KMS-11 (cell line): ENCODE results near the gene GP1BB.

Experiments used
- H2AFZ ChIP-seq: fragments of 200-600 bp; sonication (generic); 2 replicates; pipeline ENCODE4 v1.6.1; 2016; ENCODE audit warnings: antibody characterized with exemption, mixed run types, low read depth
- H3K27ac ChIP-seq: fragments of 200-600 bp; sonication (generic); 2 replicates; pipeline ENCODE4 v1.6.1; 2016; ENCODE audit warnings: mild to moderate bottlenecking, mixed run types
- H3K27me3 ChIP-seq: fragments of 200-600 bp; sonication (generic); 2 replicates; pipeline ENCODE4 v1.6.1; 2017; ENCODE audit warnings: mild to moderate bottlenecking, low read depth, mixed run types, moderate library complexity; ENCODE audit not compliant: insufficient read depth
- H3K36me3 ChIP-seq: fragments of 200-600 bp; sonication (generic); 2 replicates; pipeline ENCODE4 v1.6.1; 2017; ENCODE audit warnings: mild to moderate bottlenecking, mixed run types; ENCODE audit not compliant: insufficient read depth
- H3K4me1 ChIP-seq: fragments of 200-600 bp; sonication (generic); 2 replicates; pipeline ENCODE4 v1.6.1; 2016; ENCODE audit warnings: mild to moderate bottlenecking, low read depth, mixed run types; ENCODE audit not compliant: poor library complexity, severe bottlenecking
- H3K4me2 ChIP-seq: fragments of 200-600 bp; sonication (generic); 2 replicates; pipeline ENCODE4 v1.7.0; 2016; ENCODE audit warnings: mild to moderate bottlenecking, mixed run types
- H3K4me3 ChIP-seq: fragments of 200-600 bp; sonication (generic); IDR thresholded peaks from 2 replicates; pipeline ENCODE4 v1.6.1; 2017; ENCODE audit warnings: low read depth, low read length, mixed read lengths; ENCODE audit not compliant: insufficient read depth
- H3K79me2 ChIP-seq: fragments of 200-600 bp; sonication (generic); 2 replicates; pipeline ENCODE4 v1.6.1; 2016; ENCODE audit warnings: low read depth, mixed run types; ENCODE audit not compliant: insufficient read depth
- H3K9ac ChIP-seq: fragments of 200-600 bp; sonication (generic); 2 replicates; pipeline ENCODE4 v1.6.1; 2016; ENCODE audit warnings: mild to moderate bottlenecking, mixed run types
- H4K20me1 ChIP-seq: fragments of 200-600 bp; sonication (generic); 2 replicates; pipeline ENCODE4 v1.6.1; 2016; ENCODE audit warnings: mild to moderate bottlenecking, mixed run types; ENCODE audit not compliant: insufficient read depth
- TF ChIP-seq, protein P1 (sequence below): fragments of 200-600 bp; sonication (generic); conservative IDR thresholded peaks from 2 replicates; pipeline ENCODE4 v1.6.1; 2017; ENCODE audit warnings: low read depth, mild to moderate bottlenecking, antibody characterized with exemption, low read length, moderate library complexity, mixed read lengths

The GP1BB gene

DNA sequence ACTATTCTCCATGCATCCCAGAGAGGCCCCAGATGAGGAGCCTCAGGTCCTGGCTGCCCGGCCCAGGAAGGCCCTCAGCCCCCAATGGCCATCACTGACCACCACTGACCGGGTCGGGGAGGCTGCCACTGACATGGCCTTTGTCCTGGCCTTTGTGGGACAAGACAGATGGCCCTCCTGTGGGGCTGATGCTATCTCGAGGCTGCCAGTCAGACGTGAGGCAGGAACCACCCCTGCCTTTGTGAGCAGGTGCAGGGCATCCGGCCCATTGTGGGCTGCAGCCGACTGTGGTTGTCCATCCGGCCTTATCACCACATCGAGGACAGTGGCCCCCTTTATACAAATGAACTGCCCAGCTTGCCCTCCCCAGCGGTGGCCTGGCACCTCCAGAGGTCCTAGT is 5.5 kb downstream of the GP1BB start:
- Histone ChIP-seq H3K4me2 (no peak overlapping the region), H2AFZ (no peak overlapping the region), H3K27ac (no peak overlapping the region), H3K4me3 (no peak overlapping the region), H3K36me3 (no peaks in the 10 kb centered on the region), H4K20me1 (no peaks in the 10 kb centered on the region), H3K27me3 (peaks cover 9% of the 10 kb centered on the region; the same call in 1 of the 2 replicates), H3K9ac (no peak overlapping the region), H3K79me2 (no peaks in the 10 kb centered on the region), H3K4me1 (no peaks in the 10 kb centered on the region)
- TF ChIP-seq, protein P1, sequence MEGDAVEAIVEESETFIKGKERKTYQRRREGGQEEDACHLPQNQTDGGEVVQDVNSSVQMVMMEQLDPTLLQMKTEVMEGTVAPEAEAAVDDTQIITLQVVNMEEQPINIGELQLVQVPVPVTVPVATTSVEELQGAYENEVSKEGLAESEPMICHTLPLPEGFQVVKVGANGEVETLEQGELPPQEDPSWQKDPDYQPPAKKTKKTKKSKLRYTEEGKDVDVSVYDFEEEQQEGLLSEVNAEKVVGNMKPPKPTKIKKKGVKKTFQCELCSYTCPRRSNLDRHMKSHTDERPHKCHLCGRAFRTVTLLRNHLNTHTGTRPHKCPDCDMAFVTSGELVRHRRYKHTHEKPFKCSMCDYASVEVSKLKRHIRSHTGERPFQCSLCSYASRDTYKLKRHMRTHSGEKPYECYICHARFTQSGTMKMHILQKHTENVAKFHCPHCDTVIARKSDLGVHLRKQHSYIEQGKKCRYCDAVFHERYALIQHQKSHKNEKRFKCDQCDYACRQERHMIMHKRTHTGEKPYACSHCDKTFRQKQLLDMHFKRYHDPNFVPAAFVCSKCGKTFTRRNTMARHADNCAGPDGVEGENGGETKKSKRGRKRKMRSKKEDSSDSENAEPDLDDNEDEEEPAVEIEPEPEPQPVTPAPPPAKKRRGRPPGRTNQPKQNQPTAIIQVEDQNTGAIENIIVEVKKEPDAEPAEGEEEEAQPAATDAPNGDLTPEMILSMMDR = no peak

DNA sequence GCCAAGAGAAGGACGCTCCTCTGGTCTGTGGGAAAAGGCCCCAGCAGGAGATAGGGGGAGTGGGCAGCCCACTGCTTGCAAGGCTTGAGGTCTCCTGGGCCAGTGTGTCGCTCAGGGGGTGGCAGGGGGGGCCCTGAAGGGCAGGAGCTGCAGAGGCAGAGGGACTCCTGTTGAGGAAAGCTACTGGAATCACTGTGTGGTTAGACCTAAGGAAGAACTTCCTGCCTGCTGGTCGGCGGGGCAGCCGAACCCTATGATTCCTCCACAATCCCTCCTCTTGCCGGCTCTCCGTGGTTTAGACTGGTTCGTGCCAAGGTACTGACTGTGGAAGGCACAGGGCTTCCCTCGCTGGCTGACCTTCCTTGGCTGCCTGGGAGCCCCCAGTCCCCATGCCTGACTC is 6.2 kb downstream of the GP1BB start:
- Histone ChIP-seq H3K79me2 (no peaks in the 10 kb centered on the region), H3K4me2 (no peak overlapping the region), H3K4me1 (no peaks in the 10 kb centered on the region), H4K20me1 (no peaks in the 10 kb centered on the region), H3K27me3 (peaks cover 9% of the 10 kb centered on the region; the same call in 1 of the 2 replicates), H3K36me3 (no peaks in the 10 kb centered on the region), H2AFZ (no peak overlapping the region), H3K4me3 (no peak overlapping the region), H3K9ac (no peak overlapping the region), H3K27ac (no peak overlapping the region)
- TF ChIP-seq, protein P1 = no peak

DNA sequence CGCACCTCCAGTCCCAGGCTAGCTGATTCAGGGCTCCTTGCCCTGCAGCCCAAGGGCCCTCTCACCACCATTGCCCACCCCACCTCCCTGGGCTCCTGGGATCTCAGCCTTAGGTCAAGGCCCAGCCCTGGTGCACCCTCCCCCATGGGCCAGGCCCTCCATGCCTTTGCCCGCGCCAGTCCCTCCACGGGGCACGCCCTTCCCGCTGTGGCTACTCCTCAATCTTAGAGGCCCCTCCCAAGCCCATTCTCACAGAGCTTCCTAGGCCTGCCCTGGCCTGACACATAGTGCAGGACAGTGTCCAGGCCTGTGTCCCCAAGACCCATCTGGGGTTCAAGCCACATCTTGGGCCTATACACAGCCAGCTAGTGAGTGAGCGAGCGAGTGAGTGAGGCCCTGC is 6.9 kb downstream of the GP1BB start:
- TF ChIP-seq, protein P1 = no peak
- no peaks in the 10 kb centered on the region for H3K36me3 ChIP-seq
- H4K20me1 ChIP-seq = no peaks in the 10 kb centered on the region
- H2AFZ ChIP-seq = peak overlapping the region; percentile 64; the same call in 1 of the 2 replicates
- H3K4me2 ChIP-seq = peak overlapping the region; percentile 42
- no peak overlapping the region for H3K27ac ChIP-seq
- no peaks in the 10 kb centered on the region for H3K79me2 ChIP-seq
- H3K4me3 ChIP-seq = no peak overlapping the region
- H3K27me3 ChIP-seq = peaks cover 9% of the 10 kb centered on the region; the same call in 1 of the 2 replicates
- H3K4me1 ChIP-seq = no peaks in the 10 kb centered on the region
- H3K9ac ChIP-seq = no peak overlapping the region

DNA sequence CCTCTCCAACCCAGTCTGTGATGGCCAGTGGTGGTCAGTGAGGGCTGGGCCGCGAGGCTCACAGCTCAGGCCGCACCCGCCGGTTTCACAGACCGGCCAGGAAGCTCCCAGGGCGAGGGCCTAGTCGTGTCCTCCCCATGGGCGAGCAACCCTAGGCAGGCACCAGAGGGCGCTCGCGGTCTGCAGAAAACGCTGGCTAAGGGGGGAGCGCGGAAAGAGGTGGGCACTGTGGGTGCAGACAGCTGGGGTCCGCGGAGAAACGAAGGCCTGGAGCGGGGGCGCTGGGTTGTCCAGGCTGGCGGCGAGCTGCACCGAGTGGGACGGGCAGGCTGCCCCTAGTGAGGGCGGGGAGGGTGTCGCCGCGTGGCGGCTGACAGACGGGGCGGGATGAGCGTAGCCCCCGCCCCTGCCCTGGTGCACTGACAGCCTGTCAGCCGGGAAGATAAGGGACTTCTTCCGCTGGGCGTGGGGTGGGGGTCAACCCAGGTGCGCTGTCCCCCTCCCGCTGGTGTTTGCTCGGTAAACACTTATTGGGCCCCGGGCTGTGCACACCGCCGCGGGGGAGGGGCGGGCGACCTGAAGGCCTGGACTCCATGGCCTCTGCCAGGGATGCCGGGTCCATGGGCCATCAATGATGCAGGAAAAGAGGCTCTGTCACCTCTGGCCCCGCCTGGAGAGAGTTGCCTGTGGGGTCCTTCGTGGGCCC is 7.5 kb downstream of the GP1BB start:
- Histone ChIP-seq H3K4me1 (no peaks in the 10 kb centered on the region), H3K4me3 (no peak overlapping the region), H3K36me3 (no peaks in the 10 kb centered on the region), H4K20me1 (no peaks in the 10 kb centered on the region), H3K27ac (no peak overlapping the region), H3K4me2 (peak overlapping the region; percentile 42), H3K9ac (0 out of 2 replicates have a peak overlapping the region, but pooled peaks have one; percentile 12), H2AFZ (peak overlapping the region; percentile 64; the same call in 1 of the 2 replicates), H3K27me3 (peaks cover 9% of the 10 kb centered on the region; the same call in 1 of the 2 replicates), H3K79me2 (no peaks in the 10 kb centered on the region)
- TF ChIP-seq, protein P1 = peak; percentile 93
